Activated CD8-positive, alpha-beta memory T cell treated with anti-CD3 and anti-CD28 coated beads, Interleukin-2, amount 50 U/mL, for 1 hour (primary cell): Measurements from ENCODE around the gene SCG3.

Source experiments
- DNase-seq: peaks from one replicate; pipeline ENCODE4 v3.0.0-alpha.2; 2020; ENCODE audit errors: extremely low read depth

Gene SCG3

DNA sequence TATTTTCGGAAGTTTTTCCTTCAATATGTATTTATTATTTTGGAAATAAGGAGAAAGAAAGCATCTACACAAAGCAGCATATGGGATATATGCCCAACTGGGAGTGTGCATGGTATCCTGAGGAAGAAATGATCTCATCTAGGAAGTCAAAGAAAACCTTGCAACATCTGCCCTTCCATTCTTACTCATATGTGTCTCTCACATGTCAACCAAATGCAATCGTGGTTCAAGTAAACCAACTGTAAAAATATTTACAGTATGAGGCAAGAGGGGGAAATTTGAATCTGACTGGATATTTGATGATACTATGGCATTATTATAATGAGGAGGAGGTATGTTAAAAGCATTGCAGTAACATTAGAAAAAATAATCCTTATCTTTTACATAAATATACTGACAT lies 3.2 kb upstream of the SCG3 start:
- no peak for DNase-seq

DNA sequence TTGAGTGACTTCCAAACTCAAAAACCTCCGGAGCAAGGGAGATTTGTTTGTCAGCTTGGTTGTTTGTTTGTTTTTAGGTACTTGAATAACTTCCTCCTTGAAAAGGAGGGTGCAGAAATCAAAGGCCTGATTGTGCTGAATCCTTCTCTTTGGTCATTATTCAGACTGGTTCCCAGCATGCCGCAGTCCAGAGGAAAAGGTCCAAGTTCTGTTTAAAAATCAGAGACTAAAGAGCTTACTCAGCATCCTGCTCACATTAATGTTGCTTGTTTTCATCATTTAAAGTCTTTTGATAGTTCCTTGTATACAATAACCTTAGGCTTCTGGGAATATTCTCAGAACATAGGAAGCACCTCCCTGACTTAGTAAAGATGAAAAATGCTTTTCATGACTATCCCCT lies 982 bp upstream of the SCG3 start:
- DNase-seq = no peak

DNA sequence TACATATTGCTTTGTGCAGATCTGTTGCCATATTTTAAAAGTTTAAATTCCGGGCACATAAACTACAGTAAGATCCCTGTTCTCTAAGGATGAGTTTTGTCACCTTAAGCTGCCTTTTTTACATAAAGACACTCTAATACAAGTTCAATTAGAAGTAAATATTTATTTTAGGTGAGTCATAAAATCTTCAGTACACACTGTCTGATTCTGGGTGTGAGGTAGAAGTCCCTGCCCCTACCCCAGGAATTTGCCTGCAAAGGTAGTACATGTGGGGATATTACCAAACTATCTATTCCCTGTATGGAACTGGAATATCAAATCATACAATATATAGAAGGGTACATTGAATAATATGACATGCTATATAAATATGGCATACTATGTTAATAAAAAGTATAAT lies 6.3 kb downstream of the SCG3 start:
- DNase-seq = no peak

DNA sequence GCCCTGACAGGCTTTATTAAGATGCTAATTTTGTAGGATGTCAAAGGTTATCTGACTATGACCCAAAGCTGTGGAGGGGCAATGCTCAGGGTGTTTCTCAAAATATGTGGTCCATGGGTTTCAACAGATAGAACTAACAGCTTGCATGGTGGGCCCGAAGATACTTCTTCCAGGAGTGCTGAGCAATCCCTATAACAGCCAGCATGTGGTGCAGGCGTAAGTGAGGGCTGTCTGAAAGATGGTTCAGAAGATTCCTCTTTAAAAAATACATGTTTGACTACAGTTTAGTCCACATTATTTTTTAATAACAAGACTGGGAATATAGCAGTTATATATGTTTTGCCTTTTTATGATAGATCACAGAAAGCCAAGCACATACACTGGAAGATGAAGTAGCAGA lies 7.6 kb downstream of the SCG3 start:
- no peak for DNase-seq

DNA sequence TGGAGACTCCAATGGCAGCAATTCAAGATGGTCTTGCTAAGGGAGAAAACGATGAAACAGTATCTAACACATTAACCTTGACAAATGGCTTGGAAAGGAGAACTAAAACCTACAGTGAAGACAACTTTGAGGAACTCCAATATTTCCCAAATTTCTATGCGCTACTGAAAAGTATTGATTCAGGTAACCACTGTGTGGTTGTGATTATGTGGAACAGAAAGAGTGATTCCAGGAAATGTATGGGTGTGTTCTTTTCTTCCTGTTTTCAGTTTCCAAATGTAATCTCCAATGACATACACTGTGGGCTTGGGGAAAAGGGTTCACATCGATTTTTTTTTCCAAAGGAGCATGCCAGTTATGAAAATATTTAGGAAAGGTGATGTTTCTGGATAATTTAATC lies 10.9 kb downstream of the SCG3 start:
- DNase-seq = no peak

DNA sequence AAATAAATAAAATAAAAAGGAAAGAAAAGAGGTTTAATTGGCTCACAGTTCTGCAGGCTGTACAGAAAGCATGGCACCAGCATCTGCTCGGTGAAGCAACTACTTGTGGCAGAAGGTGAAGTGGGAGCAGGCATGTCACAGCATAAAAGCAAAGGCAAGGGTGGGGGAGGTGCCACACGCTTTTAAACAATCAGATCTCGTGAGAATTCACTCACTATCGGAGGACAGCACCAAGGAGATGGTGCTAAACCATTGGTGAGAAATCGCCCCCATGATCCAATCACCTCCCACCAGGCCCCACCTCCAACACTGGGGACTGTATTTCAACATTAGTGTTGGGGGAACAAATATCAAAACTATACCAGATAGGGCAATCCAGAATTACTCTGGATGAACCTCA lies 15.3 kb downstream of the SCG3 start:
- no peak for DNase-seq

DNA sequence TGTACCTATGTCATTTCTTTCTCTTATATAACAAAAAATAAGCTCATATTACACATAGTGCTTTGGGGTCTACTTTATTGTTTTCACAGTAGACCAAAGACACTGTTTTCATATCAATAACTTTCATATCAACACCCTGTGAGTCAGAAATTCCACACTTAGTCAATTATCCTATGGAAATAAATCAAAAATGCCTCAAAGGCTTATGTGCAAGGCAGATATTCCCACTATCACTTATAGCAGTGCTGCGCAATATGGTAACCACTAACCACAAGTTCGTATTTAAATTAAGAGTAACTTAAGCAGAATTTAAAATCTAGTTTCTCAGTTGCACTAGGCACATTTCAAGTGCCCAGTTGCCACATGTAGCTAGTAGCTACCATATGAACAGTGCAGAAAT lies 15.9 kb downstream of the SCG3 start:
- no peak for DNase-seq

DNA sequence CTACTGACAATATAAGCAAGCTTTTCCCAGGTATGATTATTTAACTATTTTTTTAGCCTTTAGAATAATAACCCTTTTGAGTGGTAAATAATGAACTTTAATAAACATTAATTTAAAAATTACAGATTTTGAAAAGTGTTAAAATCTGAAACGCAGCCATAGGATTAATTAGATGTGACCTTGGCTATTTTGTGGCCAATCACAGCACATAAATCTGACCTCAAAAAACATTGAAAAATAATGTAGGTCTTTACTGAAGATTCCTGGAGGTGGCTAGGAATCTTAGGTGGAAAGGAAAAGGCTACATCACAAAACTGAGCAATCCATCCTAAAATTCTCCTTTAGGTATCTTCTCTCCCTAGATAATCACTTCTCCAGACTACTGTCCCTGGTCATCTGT lies 18.1 kb downstream of the SCG3 start:
- DNase-seq = no peak

DNA sequence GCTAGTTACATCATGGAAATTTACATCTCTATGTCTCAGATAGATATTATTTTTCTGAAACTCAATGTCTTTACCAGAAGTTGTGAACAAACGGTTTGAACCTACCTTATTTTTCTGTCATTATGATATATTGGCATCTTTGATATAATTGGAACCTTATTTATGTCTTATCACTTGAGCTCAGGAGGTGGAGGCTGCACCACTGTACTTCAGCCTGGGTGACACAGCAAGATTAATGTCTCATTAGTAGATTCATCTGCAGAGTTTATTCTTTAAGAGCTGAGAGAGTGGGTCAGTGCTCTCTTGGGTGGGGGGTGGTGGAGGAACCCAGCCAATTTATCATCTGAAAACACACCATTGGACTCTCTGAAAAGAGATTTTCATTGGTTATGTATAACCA lies 21.4 kb downstream of the SCG3 start:
- DNase-seq = no peak

DNA sequence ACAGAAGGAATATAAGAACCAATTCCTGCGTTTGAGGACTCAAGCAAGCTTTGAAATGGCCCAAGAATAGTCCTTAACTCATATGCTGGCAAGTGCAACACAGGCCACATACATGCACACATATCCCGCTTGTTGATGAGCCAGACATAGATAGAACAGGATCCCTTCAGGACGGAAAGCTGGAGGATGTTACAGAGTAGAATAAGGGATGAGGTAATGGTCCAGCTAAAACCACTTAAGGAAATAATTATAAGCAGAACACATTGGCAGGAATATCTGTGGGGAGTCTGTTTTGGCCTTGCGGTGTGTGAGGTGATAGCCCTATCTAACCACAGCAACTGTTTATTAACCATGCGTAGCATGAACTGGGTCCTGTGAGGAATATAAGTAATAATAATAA lies 25.0 kb downstream of the SCG3 start:
- DNase-seq = no peak

DNA sequence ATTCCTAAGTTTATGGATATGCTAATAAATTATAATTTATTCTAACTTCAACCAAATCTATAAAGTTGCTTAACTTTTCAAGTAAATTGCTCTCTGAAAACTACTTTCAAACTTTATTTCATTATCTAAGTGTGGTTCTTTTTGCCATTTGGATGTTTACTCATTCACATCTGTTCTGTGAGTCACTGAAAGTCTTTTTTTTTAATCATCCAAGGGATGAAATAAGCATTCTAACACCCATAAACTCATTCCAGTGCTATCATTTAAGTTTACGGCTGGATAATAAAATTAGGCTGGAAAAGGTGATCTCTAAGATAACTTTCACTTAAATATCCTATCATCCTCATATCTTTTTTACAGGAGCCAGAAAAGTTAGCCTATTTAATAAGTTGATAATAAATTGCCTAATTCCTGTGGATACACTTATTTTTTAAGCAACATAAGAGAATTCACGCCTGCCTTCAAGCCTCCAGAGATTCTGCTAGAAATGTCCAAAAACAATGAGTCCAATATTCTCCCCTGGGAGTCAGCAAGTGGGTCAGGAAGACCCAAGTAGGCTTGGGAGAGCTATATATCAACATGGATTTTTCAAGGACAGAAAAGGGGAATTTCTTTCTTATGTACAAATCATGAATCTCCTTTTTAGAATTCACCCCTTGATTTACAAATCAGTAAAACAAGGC lies 25.8 kb downstream of the SCG3 start:
- no peak for DNase-seq

DNA sequence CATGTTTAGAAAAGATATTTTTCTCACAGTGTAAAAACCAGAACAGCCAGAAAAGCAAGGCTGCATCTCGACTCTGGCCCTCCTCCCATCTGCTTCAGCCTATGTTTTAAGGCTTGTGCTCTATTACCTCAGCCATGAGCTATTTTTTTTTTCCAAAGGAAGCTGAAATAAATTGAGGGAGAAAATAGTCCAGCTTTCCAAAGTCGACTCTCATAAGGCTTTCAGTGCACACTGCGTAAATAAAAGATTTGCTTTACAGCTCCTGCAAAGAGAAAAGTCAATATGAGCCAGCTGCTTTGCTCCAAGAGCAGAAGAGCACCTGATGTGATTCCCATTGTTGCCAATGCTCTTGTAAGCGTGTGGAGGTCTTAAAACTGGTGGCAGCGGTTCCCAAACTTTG lies 26.7 kb downstream of the SCG3 start:
- DNase-seq = no peak

DNA sequence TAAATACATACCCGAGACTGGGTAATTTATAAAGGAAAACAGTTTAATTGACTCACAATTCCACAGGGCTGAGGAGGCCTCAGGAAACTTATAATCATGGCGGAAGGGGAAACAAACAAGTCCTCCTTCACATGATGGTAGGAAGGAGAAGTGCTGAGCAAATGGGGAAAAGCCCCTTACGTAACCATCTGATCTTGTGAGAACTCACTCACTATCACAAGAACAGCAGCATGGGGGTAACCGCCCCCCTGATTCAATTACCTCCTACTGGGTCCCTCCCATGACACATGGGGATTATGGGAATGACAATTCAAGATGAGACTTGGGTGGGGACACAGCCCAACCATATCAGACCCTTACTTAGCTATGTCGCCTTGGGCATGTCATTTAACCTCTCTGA lies 27.7 kb downstream of the SCG3 start:
- DNase-seq = no peak

DNA sequence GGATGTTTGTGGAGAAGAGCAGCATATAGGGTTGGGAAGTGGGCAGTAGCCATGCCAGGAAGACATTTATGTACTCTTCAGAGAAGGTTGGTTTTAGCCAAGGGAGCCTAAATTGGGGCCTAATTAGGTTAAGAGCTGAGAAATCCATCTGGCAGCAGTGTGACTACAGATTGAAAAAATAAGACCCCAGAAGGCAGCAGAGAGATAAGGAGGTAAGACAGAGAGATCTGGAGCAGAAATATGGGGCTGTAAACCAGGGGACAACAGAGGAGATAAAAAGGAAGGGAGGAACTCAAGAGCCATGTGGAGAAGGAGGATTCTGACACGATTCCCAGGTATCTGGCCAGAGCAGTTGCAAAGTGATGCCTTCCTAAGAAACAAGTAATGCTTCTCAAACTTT lies 32.9 kb downstream of the SCG3 start:
- no peak for DNase-seq

DNA sequence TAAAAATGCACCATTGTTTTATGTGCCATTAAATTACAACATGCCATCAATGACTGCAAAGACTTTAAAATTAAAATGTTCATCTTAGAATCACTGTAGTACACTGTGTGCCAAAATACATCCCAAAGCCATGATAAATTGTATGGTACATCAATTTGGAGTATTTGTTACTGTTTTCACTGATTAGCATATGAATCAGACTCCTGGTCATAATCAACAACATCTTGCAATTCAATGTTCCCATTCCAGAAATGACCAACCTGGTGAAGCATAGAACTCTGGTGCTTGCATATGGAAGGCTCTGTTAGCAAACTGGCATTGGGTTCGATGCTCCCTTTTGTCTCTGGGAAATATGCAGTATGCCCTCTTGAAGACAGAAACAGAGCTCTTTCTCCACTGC lies 33.6 kb downstream of the SCG3 start:
- DNase-seq = no peak

DNA sequence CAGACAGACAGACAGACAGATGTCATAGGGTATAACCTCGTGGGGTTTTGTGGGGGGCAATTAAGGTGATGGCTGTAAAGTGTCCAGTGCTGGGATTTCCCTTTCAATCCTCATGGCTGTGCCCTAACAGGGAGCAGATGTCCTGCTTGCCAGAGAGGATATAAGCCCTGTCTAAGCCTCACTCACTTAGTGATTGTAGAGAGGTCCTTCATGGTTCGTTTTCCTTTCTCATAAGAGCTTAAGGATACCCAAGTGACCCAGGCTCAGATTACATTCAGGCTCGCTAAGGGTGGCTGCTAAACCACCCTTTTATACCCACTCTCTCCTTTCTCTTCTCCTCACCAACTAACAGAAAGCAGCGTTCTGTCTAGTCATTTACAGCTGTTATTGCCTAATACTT lies 36.9 kb downstream of the SCG3 start:
- DNase-seq = no peak

DNA sequence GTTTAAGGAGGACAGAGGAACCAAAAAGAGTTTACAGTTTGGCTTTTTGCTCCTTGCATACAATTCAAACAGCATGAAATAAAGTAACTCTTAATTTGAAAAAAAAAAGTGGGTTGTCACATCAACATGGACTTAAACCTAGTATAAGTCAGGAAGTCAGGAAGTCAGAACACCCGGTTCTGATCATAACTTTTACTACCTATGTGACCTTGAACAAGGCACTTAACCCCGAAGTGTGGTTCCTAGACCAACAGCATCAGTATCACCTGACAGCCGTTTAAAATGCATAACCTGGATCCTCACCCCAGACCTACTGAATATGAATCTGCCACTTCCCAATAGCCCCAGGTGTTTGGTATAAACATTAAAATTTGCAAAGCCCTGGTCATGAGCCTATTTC lies 37.4 kb downstream of the SCG3 start:
- no peak for DNase-seq

DNA sequence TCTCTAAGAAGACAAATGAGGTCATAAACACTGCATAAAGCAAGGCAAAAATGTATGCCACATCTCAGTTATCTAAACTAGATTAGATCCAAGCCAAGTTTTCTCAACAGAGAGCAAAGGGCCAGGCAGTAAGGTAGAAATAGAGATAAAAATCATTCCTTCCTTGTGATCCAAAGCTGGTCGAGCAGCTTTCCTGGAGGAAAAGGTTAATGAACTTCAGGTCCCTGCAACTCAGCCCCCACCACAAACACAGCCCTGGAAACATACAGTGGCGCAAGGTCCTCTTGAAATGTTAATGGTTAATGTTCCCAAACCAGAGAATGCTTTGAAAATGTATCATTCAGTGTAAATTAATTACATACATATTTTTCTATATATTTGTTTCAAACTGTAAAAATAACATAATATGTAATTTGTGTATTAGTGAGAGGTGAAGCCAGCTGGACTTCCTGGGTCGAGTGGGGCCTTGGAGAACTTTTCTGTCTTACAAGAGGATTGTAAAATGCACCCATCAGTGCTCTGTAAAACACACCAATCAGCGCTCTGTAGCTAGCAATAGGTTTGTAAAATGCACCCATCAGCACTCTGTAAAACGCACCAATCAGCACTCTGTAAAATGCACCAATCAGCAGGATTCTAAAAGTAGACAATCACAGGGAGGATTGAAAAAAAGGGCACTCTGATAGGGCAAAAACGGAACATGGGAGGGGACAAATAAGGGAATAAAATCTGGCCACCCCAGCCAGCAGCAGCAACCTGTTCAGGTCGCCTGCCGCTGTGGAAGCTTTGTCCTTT lies 39.1 kb downstream of the SCG3 start:
- no peak for DNase-seq

DNA sequence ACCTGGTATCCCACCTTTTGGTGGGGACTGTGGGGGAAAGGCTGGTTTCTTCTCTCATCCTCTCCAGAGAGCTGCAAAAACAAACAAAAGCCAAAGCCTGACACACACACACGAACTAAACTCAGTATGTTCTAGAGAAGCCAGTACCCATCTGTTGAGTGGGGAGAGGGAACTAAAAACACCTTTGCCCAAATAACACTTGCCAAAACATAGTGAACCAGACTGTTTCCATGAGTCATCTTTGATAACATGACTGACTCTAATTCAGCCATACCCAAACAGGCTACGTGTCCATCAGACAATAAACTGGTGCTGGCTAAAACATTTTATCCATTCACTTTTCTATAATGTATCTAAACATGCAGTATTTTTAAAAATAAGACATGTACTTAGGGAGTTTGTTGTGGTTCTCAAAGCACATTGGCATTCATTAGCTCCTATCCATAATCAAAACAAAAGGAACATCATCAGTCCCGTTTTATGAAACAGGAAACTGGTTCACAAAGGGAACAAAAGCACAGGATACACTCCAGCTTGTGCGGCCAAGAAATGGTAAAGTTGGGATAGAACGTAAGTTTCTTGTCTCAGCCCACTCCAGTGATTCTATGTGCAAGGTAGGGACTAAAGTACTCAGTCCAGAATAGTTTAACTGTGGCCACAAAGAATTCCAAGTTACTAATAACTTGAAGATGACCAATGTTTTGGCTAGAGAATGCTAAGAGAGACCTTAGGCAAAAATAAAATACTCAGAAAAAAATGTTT lies 40.1 kb downstream of the SCG3 start:
- no peak for DNase-seq

DNA sequence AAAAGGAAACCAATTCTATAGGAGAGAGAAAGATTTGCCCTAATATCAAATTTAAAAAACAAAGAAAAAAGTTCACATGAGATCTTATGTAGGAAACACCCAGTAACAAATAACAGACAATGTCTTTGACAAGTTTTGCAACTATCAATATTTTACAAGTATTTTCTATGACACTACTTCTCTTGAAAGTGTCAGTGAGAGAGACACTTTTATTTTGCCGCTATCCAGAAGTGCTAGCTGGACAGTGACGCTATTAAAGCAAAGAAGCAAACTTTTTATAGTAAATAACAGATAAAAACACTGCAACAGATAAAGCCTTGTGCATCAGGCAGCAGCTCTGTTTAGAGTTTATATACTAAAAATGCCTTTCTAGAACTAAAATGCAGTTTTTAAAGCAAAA lies 42.9 kb downstream of the SCG3 start:
- DNase-seq = no peak

DNA sequence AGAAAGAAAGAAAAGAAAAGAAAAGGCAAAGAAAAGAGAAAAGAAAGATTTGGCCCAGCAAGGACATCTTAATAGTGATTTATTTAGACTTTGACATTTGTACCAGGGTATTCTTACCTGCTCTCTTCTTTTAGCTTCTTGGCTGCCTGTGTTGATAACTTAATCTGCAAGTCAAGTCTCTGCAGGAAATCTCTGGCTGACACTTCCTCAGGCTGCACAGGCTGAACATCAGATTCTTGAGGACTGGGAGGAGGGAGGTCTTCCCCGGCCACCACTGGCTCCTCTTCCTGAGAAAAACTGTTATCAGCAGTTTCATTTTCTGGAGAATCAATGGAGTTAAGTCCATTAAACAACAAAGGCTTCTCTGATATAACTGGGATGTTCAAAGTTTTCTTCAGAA lies 43.4 kb downstream of the SCG3 start:
- DNase-seq = no peak

DNA sequence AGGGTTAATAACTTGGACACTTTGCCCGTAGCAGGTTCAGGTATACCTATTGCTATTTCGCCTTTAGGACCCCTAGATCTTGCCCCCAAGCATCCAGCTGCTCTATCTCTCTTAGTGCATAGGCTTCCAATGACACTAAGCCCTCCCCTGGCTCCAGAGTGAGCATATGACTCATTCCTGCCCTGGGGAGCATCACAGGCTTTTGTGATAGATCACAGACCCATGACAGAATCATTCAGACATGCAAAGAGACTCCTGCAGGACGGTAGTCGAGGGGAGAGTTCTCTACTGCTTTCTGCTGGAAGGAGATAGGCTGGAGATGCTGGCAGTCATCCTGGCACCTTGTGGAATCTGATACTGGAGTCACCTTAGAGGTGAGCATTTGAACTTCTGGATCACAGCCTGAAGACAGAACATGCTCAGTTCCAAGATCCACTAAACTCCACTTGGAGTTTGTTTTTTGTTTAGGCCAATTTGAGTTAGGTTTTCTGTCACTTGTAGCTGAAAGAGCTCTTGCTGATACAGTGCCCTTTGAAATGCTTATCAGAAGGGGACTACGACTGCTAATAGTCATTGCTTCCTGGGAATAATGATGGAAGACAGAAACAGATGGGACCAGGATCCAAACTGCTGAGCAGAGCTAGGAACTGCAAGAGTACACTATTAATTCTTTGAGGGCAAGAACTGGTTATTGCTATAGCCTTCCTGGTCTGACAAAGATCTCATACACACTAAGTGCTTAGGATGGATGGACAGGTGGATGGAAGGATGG lies 45.2 kb downstream of the SCG3 start:
- DNase-seq = no peak
